ENCODE data around the gene LRP2.

The LRP2 gene

DNA sequence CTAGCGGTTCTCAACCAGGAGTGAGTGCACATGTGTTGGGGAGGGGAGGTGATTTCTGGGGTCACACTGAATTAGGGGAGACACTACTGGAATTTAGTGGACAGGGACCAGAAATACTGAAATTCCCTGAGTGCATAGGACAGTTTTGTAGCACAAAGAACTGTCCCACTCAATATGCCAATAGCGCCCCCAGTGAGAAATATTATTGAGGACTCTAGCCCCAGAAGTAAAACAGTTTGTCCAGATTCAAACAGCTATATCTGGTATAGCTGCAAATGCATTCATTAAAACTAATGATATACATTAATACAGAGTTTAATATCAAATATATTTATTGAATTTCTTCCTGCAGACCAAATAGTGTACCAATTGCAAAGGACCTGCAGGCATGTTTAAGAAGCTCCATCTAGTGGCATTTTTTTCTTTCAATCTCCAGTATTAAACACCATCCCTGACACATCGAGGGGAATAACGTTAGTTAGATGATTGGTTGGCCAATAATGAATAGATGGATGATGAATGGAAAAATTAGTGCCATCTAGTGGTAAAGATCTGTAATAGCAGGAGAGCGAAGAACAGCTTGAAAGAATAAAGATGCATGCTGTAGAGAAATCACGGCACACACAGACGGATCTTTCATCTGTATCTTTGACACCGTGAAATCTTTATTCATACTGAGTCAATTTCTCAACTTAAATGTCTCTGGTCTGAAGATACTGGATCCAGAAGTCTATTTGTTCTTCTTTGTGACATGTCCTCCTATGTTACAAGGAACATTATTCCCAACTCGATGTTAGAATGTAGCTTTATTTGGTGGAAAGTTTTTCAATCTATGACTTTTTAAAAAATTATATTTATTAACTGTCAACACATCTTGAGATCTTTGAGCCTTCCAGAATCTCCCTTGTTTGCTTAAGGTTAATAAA is 230.5 kb downstream of the LRP2 start:
- in situ Hi-C loops (cut with MboI; ENCODE audit: low sequenced_read_pairs): no loop called here

- in situ Hi-C loops (cut with MboI; ENCODE audit: low sequenced_read_pairs): no loop called here
Observed at GRCh38 chr2:169129703-169130243, 232.6 kb downstream of the LRP2 start.

DNA sequence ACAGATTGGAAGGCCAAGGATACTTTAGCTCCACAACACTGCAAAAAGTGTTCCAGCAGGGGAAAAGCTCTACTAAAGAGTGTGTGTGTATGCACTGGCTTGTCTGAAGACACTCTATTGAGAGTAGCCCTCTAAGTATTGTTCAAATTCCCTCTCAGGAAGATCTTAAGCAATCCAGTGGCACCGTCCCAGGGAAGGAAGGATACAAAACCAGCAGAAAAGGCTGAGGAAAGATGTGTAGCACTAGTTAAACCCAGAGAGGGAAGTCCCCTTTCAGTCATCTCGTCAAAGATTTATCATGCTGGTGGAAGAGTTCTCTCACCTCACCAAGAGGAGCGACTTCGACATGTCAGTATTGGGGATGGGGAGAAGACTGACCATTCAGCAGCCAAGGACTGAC is 242.5 kb downstream of the LRP2 start:
- in situ Hi-C loops (cut with MboI; ENCODE audit: low sequenced_read_pairs): loop anchor here (25.0 kb wide), 1 partner anchor 158 kb away; no protein-coding TSS in a partner anchor

DNA sequence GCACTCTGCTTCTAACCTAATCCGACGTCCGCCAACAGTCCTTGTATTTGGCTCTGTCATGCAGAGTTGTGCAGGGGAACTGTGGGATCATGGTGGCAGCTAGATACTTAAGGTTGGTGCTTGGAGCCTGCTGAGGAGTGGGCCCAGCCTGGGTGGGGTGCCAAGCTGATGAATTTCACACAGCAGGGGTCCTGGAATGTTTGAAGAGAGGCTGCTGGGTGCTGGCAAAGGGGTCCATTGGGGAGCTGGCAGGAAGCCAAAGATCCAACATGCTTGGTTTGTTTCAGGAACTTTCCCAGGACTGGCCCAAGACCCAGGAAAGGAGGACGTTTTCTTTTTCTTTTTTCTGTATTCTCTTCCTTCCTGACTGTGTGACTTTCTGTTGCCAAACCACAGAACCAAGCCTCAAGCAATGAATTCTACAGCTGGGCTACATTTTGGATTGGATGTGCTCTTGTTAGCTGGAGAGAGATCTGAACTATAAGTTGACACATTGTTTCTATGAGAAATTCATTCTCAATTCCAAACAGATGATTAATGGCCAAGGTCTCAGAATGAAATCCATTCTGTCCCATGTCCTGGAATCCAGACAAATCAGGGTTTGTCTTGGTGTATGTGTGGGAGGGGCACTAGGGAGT is 243.1 kb downstream of the LRP2 start:
- in situ Hi-C loops (cut with MboI; ENCODE audit: low sequenced_read_pairs): loop anchor here (25.0 kb wide), 1 partner anchor 157 kb away; no protein-coding TSS in a partner anchor

DNA sequence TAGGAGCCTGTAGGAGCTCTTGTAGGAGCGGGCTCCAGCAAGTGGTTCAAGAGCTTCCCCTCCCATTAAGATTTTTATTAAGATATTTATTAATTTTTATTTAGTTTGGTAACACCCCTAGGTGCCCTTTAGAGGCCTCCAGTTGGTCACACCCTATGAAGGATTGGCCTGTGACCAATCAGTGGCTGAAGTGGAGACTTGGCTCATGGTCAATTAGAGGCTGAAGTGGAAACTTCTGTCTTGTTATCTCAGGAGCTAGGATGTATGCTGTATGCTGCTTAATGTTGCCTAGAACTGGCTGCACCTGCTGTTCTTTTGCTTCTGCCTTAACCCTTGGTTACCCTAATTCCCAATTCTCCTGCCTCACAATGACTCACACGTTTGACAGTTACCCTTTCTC is 244.3 kb downstream of the LRP2 start:
- in situ Hi-C loops (cut with MboI; ENCODE audit: low sequenced_read_pairs): loop anchor here (25.0 kb wide), 1 partner anchor 156 kb away; no protein-coding TSS in a partner anchor

GRCh38 chr2:169116993-169117392 is 245.3 kb downstream of the LRP2 start:
- in situ Hi-C loops (cut with MboI; ENCODE audit: low sequenced_read_pairs): loop anchor here (25.0 kb wide), 1 partner anchor 155 kb away; no protein-coding TSS in a partner anchor

DNA sequence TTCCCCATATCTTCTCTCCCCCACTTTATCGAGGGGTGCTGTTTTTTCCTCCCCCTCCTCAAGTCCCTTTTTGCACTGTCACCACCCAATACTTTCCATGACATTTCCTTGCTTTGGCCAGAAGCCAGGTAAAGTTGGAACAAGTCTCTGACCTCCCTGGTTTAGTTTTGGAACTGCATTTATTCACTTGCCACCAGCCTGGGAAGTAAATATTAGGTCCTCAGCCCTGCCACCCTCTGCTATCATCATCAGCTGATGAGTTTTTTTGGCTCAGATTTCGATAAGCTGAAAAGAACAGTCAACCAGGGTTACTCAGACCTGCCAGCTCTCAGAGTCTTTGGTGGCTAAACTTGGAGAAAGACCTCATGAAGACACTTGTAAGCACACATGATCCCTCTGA is 246.0 kb downstream of the LRP2 start:
- in situ Hi-C loops (cut with MboI; ENCODE audit: low sequenced_read_pairs): loop anchor here (25.0 kb wide), 1 partner anchor 154 kb away; no protein-coding TSS in a partner anchor

DNA sequence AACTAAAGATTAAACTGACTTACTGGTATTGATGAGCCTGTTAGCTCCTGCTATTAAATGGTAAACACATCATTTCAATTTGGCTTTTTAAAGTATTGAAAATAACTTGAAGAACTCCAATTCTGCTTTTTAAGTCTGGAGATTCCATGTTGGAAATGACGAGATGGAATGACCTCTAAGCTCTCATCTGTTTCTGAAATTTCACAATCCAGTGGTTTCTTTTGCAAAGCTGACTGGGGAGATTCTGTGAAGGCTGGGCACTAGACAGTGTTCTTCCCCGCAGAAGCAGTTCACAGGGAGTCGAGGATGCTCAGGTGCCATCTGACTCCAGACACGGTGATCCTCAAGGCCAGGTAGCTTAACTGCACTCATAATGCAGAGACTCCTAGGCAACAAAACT is 248.3 kb downstream of the LRP2 start:
- in situ Hi-C loops (cut with MboI; ENCODE audit: low sequenced_read_pairs): loop anchor here (25.0 kb wide), 1 partner anchor 152 kb away; no protein-coding TSS in a partner anchor

DNA sequence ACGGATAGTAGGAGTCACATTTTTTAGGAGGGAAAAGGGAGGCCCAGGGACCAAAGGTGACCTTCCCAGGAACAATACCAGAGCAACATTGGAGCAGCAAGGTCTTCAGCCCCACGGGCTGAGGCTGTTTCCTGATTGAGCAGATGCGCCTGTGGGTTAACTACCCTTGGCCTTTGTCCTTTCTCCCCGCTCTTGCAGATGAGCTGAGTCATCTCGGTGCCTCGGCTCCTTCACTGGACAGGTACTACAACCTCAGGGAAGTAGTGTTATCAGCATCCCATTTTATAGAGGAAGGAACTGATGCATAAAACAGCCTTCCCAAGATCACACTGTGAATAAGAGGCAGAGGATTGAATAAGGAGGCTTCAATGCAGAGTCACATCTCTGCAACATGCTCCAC is 249.5 kb downstream of the LRP2 start:
- in situ Hi-C loops (cut with MboI; ENCODE audit: low sequenced_read_pairs): loop anchor here (25.0 kb wide), 1 partner anchor 151 kb away; no protein-coding TSS in a partner anchor

- in situ Hi-C loops (cut with MboI; ENCODE audit: low sequenced_read_pairs): loop anchor here (25.0 kb wide), 1 partner anchor 149 kb away; no protein-coding TSS in a partner anchor
Observed at GRCh38 chr2:169110916-169111315, 251.4 kb downstream of the LRP2 start.

- in situ Hi-C loops (cut with MboI; ENCODE audit: low sequenced_read_pairs): loop anchor here (25.0 kb wide), 1 partner anchor 148 kb away; no protein-coding TSS in a partner anchor
Observed at GRCh38 chr2:169110419-169110818, 251.9 kb downstream of the LRP2 start.

GRCh38 chr2:169109502-169110409 is 252.6 kb downstream of the LRP2 start:
- in situ Hi-C loops (cut with MboI; ENCODE audit: low sequenced_read_pairs): loop anchor here (25.0 kb wide), 1 partner anchor 147 kb away; no protein-coding TSS in a partner anchor

DNA sequence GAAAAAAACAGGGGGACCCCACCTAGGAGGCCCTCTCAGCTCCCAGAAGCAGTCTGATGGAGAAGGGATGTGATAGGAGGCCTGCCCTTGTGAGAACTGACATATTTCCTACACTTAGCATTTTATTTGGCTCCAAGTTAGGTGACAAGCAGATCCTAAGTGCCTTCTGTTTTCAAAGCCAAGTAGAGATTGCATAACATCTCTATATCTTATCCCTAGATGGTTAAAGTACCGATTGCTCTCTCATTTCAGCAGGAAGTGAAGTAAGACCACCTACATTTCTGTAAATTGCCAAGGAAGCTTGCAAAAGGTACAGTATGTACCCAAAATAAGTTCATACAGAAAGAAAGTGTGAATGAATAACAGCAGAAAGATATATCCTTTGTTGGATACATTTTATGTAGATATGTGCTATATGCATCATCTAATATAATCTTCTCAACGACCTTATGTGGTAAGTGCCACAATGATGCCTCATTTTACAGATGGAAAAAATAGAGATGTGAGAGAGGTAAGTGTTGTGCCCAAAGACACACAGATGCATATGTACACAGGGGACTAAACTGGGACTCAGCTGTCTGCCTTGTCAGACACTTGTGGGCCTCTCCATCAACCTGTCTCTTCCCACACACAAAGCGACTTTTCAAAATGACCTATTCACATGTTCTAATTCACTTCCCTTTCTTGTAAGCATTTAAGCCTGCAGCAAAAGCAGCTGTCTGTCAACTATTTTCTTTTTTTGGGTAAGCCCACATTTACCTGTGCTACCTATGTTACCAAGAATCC is 254.0 kb downstream of the LRP2 start:
- in situ Hi-C loops (cut with MboI; ENCODE audit: low sequenced_read_pairs): loop anchor here (25.0 kb wide), 1 partner anchor 146 kb away; no protein-coding TSS in a partner anchor

DNA sequence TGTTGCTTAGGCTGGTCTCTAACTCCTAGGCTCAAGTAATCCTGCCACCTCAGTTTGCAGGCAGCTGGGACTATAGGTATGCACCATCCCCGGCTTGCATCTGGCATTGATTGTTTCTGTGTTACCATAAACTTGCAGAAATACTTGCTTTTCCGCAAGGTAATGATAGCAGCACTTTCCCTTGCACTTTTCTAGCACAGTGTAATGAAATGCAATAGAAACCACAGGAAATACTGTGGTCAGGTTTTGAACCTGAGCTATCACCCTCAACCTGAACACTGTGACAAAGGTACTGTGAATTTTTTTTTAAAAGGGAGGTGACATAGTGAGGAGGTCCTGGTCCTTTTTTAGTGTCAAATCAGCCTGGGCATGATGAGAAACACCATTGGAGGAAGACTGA is 254.7 kb downstream of the LRP2 start:
- in situ Hi-C loops (cut with MboI; ENCODE audit: low sequenced_read_pairs): loop anchor here (25.0 kb wide), 1 partner anchor 145 kb away; no protein-coding TSS in a partner anchor

DNA sequence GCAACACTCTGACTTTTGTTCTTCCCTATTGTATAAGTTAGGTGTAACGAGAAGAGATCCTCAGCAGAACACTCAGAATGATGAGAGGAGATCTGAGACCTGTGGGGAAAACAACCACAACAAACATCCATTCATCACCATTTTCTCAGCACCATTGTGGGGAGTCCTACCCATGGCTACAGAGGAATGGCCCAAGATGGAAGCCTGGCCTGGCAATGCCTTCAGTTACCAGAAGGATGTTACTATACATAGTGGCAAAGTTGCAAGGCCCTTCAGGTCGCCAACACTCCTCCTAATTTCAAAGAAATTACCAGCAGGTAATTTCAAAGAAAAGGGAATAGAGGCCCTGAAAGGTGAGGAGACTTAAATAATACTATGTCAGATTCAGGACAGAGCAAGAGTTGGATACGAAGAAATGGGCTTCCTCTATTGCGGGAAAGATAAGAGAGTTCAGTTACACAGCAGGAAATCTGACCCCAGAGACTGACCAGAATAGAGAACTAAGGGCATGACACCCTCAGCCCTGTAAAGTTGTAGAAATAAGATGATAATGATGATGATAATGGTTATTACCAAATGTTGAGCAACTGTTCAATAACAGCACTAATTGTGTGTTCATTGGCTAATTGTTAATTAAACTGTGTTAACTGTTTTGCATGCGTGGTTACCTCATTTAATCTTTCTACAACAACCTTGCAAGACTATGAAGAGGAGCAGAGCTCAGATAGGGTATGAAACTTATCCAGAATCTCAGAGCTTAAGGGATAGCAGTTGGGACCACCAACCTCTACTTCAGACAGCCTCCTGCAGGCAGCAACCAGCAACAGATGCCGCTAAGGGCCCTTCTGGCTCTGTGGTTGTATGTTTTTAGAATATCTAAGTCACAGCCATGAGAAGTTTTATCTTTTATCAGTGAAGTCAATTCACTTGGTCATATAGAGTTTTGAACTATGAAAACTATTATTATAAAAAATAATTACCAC is 255.5 kb downstream of the LRP2 start:
- in situ Hi-C loops (cut with MboI; ENCODE audit: low sequenced_read_pairs): loop anchor here (25.0 kb wide), 1 partner anchor 145 kb away; no protein-coding TSS in a partner anchor

DNA sequence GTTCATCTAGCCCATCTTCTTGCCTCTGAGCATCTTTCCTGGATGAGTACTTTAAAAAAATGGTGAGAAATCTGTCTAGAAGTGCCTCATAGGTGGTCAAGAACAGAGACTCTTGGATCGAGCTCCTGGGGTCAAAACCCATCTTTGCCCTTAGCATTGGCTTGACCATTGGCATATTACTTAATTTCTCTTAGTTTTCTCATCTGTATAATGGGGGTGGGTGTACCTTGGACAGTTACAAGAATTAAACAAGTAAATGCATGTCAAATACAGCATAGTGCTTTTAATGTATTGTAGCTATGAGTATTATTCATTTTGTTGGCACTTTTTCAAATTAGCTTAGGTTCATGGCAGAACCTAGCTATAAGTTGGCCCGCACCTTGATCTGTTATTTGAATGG is 256.2 kb downstream of the LRP2 start:
- in situ Hi-C loops (cut with MboI; ENCODE audit: low sequenced_read_pairs): loop anchor here (25.0 kb wide), 1 partner anchor 144 kb away; no protein-coding TSS in a partner anchor

- in situ Hi-C loops (cut with MboI; ENCODE audit: low sequenced_read_pairs): loop anchor here (25.0 kb wide), 1 partner anchor 143 kb away; no protein-coding TSS in a partner anchor
Observed at GRCh38 chr2:169105476-169105875, 256.9 kb downstream of the LRP2 start.

DNA sequence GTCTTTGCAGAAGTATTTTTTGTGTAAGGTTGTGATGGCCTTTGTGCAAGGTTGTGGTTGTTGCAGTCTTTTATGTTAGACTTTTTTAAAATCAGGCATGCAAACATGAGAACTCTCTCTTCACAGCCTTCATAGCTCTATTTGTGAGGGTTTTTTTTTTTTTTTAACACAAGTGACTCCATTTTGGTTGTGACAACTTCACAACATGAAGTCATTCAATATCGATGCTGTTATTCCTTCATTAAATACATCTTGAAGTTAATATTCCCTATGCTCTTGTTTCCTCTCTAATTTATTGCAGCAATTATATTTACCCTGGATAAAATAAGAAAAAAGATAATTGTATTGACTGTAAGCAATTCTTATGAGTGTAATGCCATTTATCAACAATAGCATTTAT is 257.5 kb downstream of the LRP2 start:
- in situ Hi-C loops (cut with MboI; ENCODE audit: low sequenced_read_pairs): loop anchor here (25.0 kb wide), 1 partner anchor 143 kb away; no protein-coding TSS in a partner anchor

Measured in HL-60/S4 treated with phorbol 12-myristate 13-acetate at 8.2 ng/mL for 4 days and 3 days (cell line).